ENCODE data around the gene LSG1.

DNA sequence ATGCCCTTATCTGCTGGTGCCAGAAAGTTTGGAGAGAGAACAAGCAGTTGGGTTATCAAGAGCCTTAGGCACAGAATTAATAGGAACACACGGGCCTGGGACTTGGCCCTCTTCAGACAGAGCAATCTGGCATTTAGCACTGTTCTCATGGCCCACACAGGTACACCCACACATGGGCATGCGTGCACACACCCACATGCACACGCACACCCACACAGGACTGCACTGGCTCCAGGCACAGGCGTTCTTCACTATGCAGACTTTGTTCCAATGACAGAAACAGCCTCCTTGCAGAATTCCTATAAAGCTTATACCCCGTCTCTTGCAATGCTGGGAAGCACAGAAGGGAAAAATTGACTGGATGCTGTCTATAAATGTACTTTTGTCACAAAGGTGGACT lies 75.1 kb downstream of the LSG1 start:
- TF ChIP-seq, protein P1, sequence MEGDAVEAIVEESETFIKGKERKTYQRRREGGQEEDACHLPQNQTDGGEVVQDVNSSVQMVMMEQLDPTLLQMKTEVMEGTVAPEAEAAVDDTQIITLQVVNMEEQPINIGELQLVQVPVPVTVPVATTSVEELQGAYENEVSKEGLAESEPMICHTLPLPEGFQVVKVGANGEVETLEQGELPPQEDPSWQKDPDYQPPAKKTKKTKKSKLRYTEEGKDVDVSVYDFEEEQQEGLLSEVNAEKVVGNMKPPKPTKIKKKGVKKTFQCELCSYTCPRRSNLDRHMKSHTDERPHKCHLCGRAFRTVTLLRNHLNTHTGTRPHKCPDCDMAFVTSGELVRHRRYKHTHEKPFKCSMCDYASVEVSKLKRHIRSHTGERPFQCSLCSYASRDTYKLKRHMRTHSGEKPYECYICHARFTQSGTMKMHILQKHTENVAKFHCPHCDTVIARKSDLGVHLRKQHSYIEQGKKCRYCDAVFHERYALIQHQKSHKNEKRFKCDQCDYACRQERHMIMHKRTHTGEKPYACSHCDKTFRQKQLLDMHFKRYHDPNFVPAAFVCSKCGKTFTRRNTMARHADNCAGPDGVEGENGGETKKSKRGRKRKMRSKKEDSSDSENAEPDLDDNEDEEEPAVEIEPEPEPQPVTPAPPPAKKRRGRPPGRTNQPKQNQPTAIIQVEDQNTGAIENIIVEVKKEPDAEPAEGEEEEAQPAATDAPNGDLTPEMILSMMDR (IDR thresholded peaks at IDR 0.05), result no peak
- TF ChIP-seq POLR2A (IDR thresholded peaks at IDR 0.05), result no peak

Measured in upper lobe of left lung (tissue), 4 donors.